Parietal lobe (tissue), 2 donors: ENCODE measurements around the gene ARL17B. TPM values are rescaled to one million over a fixed set of nuclear protein-coding genes. Genes with fewer than 3 reads are reported as not detected.

Experiments
- small RNA-seq: library from RNA; depleted of rRNA; stranded (forward); fragments of <200 nt; gene quantifications from one replicate; pipeline ENCODE3, GENCODE V24; 2014; ENCODE audit warnings: low replicate concordance
- total RNA-seq: library from RNA; depleted of rRNA; stranded (reverse); fragments of >200 nt; gene quantifications from one replicate; pipeline ENCODE4 v1.2.3, GENCODE V29; 2014

Gene ARL17B
- total RNA-seq, result 24.7 TPM

GRCh38 chr17:46361755-46362154, at the start of gene ARL17B:
ARL17B (minus strand) TSS chr17:46361766; CDS start chr17:46358397, 3,369 bp downstream.

GRCh38 chr17:46294831-46295230, 66.7 kb downstream of the ARL17B start, which contains the start of gene LRRC37A:
LRRC37A (plus strand) TSS chr17:46295131; CDS start chr17:46295134, 3 bp downstream.

Small RNAs within 50 kb of the gene (small RNA-seq; reads per million reads assigned to genes)
- gene RN7SL656P, result not detected

Other genes with a start within 250 kb of the ARL17B start
- 285 TPM for gene KANSL1, start 168.3 kb downstream of the ARL17B start, total RNA-seq
- 9.7 TPM for gene LRRC37A, start 66.6 kb downstream of the ARL17B start, total RNA-seq
- gene LRRC37A2, start 150.7 kb upstream of the ARL17B start, total RNA-seq, result 30.0 TPM
- gene ARL17A, start 217.9 kb upstream of the ARL17B start, total RNA-seq, result 44.8 TPM
- gene NSF, start 228.9 kb upstream of the ARL17B start, total RNA-seq, result 66.7 TPM